NCI-H2196 treated with DMSO at 0.1 percent for 48 hours (cell line): ENCODE data around the gene NFIA.
"Not testable (repeated sequence)": the region's sequence is repeated elsewhere in the genome, so short reads cannot be mapped to it uniquely, and the experiment has no call there.

Experiments
- DNase-seq: peaks from one replicate; lab custom pipeline; 2025; ENCODE audit not compliant: unreplicated experiment; lab: John Stamatoyannopoulos, UW

Gene NFIA

GRCh38 chr1:61124696-61125095 is 42.3 kb downstream of the NFIA start:
- DNase-seq, result no peak

DNA sequence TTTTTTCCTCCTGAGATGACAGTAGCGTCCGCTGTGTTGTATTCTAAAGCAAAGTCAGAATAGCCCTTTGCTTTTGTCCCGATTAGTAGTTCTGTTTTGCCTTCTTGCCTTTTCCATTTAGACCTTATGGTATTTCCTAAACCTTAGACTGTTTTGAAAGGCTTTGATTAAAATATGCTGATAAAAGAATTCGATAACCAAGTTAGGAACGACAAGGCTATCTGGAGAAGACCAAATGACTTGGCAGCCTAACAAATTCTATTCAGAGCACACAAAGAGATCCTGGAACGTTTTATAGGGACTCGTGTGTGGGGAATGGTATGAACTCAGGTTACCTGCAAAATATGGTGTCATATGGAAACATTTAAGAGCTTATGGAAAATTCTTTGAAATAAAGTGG is 42.9 kb downstream of the NFIA start:
- peak; percentile 28 for DNase-seq

DNA sequence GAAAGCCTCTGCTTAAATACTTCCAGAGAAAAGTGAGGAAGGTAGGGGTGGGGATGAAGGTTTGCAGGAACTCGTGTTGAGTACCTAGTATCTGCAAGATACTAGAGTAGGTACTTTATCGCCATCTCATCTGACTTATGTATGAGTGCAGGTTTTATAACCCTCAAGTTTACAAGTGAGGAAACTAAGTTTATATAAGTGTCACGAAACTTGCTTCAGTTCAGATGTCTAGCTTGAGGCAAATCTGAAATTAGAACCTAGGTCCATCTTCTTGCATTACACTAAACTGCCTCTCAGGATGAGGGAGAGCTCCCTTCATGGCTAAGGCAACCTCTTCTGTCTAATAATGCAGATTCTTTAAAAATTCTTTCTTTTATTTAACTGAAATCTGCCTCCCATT is 43.5 kb downstream of the NFIA start:
- no peak for DNase-seq

GRCh38 chr1:61126843-61127242 is 44.5 kb downstream of the NFIA start:
- not testable (repeated sequence) for DNase-seq

DNA sequence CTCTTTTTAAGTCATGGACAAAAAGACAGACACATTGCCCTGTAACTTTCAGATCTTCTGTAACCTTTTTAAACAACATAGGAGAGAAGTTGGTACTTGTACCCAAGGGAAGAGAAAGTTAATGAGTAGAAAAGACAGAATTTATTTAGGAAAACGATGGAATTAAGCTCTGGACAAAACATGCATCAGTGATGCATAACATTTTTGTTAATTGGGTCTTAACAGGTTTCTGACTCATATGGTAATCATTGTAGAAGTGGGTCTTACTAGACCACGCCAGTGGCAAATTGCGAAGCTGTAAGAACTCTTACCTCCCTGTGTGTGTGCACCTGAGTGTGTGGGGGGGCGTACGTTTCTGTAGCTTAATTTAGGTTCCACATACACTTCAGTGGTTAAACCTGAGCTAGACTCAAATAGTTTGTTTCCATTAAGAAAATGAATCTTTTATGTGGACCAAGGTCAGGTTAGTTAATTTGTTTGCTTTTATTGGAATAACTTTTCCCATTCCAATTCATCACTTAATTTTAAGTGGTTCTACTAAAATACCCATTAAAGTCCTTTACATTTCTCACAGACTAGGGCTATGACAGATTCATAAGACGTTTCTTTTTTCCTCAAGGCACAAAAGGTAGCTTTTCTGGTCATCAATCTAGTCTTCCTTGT is 48.1 kb downstream of the NFIA start:
- no peak for DNase-seq

- DNase-seq, result no peak
Observed at GRCh38 chr1:61131248-61131647, 48.9 kb downstream of the NFIA start.

GRCh38 chr1:61131716-61132115 is 49.4 kb downstream of the NFIA start:
- DNase-seq, result peak; percentile 56

DNA sequence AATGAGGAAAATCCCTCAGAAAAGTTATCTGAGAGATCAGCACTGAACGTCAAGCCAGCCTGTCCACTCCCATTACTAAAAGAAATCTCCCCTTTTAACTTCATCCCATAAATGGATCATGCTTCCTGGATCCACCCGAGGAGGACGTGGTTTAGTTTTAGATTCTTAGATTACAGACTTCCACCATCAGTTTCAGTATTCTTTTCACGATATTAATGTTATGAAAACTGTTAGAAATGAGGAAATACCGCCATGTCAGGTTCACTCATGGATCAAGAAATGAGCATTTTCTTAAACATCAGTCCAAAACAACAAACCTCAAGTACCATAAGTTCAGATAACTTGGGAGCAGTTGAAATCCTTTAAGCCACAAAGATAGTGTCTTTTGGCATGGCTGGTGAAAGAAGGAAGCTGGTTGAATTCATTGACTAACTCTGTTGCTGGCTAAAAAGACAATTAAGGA is 49.8 kb downstream of the NFIA start:
- no peak for DNase-seq

- no peak for DNase-seq
Observed at GRCh38 chr1:61132645-61133334, 50.4 kb downstream of the NFIA start.

DNA sequence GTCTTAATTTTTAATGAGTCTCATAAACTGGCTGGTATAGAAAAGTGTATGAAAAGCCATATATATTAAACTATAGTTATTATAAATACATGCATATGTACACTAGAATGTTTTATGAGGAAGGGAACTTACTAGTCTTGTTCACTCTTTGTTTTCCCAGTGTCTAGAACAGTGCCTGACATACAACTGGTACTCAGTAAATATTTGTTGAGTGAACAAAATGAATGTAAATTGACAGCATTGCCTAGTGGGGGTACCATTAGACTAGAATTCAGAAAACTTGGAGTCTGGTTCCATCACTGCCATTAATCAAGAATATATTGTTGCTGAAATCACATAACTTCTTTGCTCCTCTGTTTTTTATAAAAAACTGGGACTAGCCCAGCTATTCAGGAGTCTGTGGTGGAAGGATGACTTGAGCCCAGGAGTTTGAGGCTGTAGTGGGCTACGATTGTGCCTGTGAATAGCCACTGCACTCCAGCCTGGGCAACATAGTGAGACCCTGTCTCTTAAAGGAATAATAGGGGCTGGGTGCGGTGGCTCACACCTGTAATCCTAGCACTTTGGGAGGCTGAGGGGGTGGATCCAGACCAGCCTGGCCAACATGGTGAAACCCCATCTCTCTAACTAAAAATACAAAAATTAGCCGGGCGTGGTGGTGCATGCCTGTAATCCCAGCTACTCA is 51.1 kb downstream of the NFIA start:
- no peak for DNase-seq

GRCh38 chr1:61135291-61135690 is 52.9 kb downstream of the NFIA start:
- DNase-seq, result no peak

GRCh38 chr1:61138305-61138704 is 55.9 kb downstream of the NFIA start:
- DNase-seq, result no peak

DNA sequence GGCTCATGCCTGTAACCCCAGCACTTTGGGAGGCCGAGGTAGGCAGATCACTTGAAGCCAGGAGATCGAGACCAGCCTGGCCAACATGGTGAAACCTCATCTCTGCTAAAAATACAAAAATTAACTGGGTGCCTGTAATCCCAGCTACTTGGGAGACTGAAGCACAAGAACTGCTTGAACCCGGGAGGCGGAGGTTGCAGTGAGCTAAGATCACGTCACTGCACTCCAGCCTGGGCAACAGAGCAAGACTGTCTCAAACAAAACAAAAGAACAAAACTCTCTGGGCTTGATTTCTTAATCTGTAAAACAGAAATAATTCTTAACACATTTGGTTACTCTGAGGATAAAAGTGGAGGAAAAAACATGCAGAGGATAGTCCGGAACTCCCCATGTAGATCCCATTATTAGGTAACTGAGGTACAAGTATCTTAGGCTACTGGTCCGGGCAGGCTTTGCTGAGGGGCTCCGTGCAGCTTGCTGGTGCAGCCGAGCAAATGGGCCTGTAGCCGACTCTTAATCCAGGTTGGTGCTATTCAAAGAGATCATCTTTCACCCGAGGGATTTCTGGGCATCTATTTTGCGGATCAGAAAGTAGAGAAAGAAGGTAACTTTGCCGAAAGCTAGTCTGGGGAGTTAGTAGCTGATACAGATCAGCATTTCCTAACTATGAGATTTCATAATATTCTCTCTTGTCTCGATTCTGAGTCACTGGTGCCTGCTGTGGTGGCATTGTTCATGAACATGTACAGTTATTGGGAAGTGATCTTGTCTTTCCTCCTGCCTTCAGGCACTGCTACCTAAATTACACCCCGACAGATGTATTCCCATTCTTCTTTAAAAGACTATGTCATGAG is 56.8 kb downstream of the NFIA start:
- no peak for DNase-seq

GRCh38 chr1:61139775-61140549 is 57.6 kb downstream of the NFIA start:
- no peak for DNase-seq

DNA sequence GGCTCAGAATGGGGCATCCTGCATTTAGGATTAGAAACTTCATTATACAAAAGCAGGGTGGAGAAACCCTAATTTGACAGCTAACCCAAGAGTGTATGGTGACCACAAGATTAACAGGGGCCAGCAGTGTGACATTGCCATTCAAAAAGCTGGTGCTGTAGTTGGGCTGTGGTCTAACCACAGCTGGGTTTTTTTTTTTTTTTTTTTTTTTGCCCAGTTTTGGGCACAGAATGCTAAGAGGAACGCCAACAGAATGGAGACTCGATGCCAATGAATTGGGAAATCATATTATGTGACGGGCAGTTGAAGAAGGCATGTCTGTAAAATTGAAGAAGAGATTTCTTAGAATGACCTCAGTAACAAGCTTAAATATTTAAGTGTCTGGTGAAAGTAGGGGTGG is 58.4 kb downstream of the NFIA start:
- no peak for DNase-seq

DNA sequence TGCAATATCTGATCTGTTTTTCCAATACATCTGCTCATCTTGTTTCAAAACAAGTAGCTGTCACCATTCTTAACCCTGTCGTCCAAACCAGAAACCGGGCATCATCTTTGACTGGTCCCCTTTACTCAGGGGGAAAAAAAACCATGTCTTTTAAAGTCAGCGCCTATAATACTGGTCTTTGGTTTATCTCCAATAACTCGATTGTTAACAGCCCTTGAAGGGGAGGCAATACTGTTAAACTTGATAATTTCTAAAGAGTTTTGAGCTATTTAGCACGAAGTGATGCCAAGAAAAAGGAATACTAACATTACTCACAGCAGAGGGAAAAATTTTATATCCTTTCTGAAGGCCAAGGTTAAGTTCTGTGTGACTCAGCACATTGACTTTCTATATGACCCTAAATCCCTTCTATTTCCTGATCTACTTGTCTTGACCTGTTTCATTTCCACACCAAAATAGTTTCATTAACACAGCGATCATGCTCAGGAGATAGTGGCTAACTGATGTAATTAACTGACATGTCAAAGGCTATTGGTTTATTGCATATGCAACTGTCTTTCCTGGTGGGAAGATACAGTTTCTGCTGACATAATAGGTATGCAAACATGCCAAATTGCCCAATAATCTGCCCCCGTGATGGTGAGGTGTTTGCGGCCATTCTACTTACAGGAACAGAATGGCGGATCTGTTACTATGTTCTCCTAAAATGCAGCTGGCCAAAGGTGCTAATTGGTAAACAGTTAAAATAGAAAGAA is 59.1 kb downstream of the NFIA start:
- peak; percentile 76 for DNase-seq

- DNase-seq, result no peak
Observed at GRCh38 chr1:61142043-61142440, 59.7 kb downstream of the NFIA start.

DNA sequence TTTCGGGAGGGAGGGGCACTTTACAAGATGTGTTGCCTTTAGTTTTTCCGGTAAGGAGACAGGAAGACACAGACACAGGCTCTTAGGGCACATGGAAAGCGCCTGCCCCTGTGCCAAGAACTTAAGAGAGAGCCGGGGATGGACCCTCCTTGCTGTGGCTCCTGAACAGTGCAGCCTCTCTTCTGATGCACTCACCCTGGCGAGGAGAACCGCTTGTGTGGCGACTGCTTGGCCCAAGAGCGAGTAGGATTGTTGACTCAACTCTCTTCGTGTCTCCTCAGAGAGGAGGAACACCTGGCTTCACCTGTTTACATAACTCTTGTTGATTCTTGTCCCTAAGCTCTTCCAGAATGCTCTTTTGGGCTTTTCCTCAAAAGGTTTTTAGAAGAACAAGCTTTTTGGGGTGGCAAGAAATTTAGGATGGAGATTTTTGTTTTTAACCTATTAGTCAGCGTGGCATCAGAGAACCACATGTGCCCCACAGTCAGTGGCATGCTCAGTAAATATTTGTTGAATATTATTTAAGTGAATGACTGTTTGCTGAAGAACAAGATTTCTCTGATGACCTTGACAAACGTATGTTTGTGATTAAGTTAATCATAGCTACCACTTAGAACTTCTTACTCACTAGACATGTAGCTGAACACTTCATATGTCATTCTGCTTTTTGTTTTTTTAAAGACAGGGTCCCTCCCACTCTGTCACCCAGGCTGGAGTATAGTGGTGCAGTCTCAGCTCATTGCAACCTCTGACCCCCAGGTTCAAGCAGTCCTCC is 60.6 kb downstream of the NFIA start:
- peak; percentile 87 for DNase-seq

GRCh38 chr1:61143821-61144424 is 61.6 kb downstream of the NFIA start:
- DNase-seq, result no peak
